ENCODE measurements around the gene C6orf52.
A peak's percentile ranks its signal among the peaks of the same experiment; 100 is the strongest.
"Not testable (repeated sequence)": the region's sequence is repeated elsewhere in the genome, so short reads cannot be mapped to it uniquely, and the experiment has no call there.

Gene C6orf52

GRCh38 chr6:10694302-10695085, at the start of gene C6orf52, which contains the start of gene PAK1IP1:
Gene C6orf52 (minus strand): TSS chr6:10694616. CDS start chr6:10687550, 7,066 bp downstream.
Gene PAK1IP1 (plus strand): TSS chr6:10694972. CDS start chr6:10694986, 14 bp downstream.
- peak; percentile 90 for DNase-seq (ENCODE audit: low read depth)

GRCh38 chr6:10743515-10743914, 49.1 kb upstream of the C6orf52 start:
- DNase-seq (ENCODE audit: low read depth), result no peak

GRCh38 chr6:10742251-10742650, 47.8 kb upstream of the C6orf52 start:
- DNase-seq (ENCODE audit: low read depth), result no peak

GRCh38 chr6:10741643-10742042, 47.2 kb upstream of the C6orf52 start:
- not testable (repeated sequence) for DNase-seq (ENCODE audit: low read depth)

GRCh38 chr6:10740061-10740460, 45.6 kb upstream of the C6orf52 start:
- no peak for DNase-seq (ENCODE audit: low read depth)

GRCh38 chr6:10736731-10737130, 42.3 kb upstream of the C6orf52 start:
- DNase-seq (ENCODE audit: low read depth), result no peak

GRCh38 chr6:10733863-10734262, 39.4 kb upstream of the C6orf52 start:
- DNase-seq (ENCODE audit: low read depth), result no peak

- DNase-seq (ENCODE audit: low read depth), result no peak
Observed at GRCh38 chr6:10733151-10733715, 38.8 kb upstream of the C6orf52 start.

GRCh38 chr6:10730254-10730653, 35.8 kb upstream of the C6orf52 start:
- DNase-seq (ENCODE audit: low read depth), result no peak

GRCh38 chr6:10725716-10726115, 31.3 kb upstream of the C6orf52 start:
- DNase-seq (ENCODE audit: low read depth), result no peak

- no peak for DNase-seq (ENCODE audit: low read depth)
Observed at GRCh38 chr6:10725044-10725443, 30.6 kb upstream of the C6orf52 start.

GRCh38 chr6:10723567-10723881, 29.1 kb upstream of the C6orf52 start:
- DNase-seq (ENCODE audit: low read depth), result no peak

- DNase-seq (ENCODE audit: low read depth), result peak; percentile 98
Observed at GRCh38 chr6:10722820-10723566, 28.6 kb upstream of the C6orf52 start, which contains the start of gene TMEM14C. Gene TMEM14C (plus strand): TSS chr6:10723070. CDS start chr6:10724614, 1,544 bp downstream.

GRCh38 chr6:10722570-10722819, 28.1 kb upstream of the C6orf52 start:
- no peak for DNase-seq (ENCODE audit: low read depth)

GRCh38 chr6:10721850-10722569, 27.6 kb upstream of the C6orf52 start:
- DNase-seq (ENCODE audit: low read depth), result no peak

- DNase-seq (ENCODE audit: low read depth), result not testable (repeated sequence)
Observed at GRCh38 chr6:10720960-10721849, 26.8 kb upstream of the C6orf52 start.

- DNase-seq (ENCODE audit: low read depth), result no peak
Observed at GRCh38 chr6:10720265-10720959, 26.0 kb upstream of the C6orf52 start.

- DNase-seq (ENCODE audit: low read depth), result no peak
Observed at GRCh38 chr6:10719964-10720264, 25.5 kb upstream of the C6orf52 start.

- no peak for DNase-seq (ENCODE audit: low read depth)
Observed at GRCh38 chr6:10719296-10719963, 25.0 kb upstream of the C6orf52 start.

- DNase-seq (ENCODE audit: low read depth), result no peak
Observed at GRCh38 chr6:10713962-10714361, 19.5 kb upstream of the C6orf52 start.

GRCh38 chr6:10696655-10697054, 2.2 kb upstream of the C6orf52 start:
- no peak for DNase-seq (ENCODE audit: low read depth)
